Cardiac muscle cell (in vitro differentiated cells and primary cell): ENCODE results near the gene CNNM4. TPM values are rescaled to one million over a fixed set of nuclear protein-coding genes. Genes with fewer than 3 reads are reported as not detected.
A peak's percentile ranks its signal among the peaks of the same experiment; 100 is the strongest.

ENCODE experiments used
- DNase-seq, 2 donors: peaks; one replicate each; pipeline versions ENCODE4 v3.0.0 to v3.0.0-alpha.2; 2010 to 2017; ENCODE audit warnings: low read depth in 1 of 2, low spot score in 1 of 2
- H3K27ac ChIP-seq: fragments of 200-600 bp; sonication (generic); 2 replicates; pipeline ENCODE4 v1.5.1; 2016
- H3K27me3 ChIP-seq: fragments of 200-600 bp; sonication (generic); 2 replicates; pipeline ENCODE4 v1.6.0; 2016; ENCODE audit warnings: control low read depth
- H3K36me3 ChIP-seq: fragments of 200-600 bp; sonication (generic); 2 replicates; pipeline ENCODE4 v1.5.1; 2016; ENCODE audit warnings: control low read depth
- H3K4me1 ChIP-seq: fragments of 200-600 bp; sonication (generic); 2 replicates; pipeline ENCODE4 v1.8.1; 2017; ENCODE audit warnings: low read depth, mild to moderate bottlenecking, mixed run types
- H3K4me3 ChIP-seq: fragments of 200-600 bp; sonication (generic); 2 replicates; pipeline ENCODE4 v1.5.1; 2016; ENCODE audit warnings: mild to moderate bottlenecking
- H3K9me3 ChIP-seq: fragments of 200-600 bp; sonication (generic); 2 replicates; pipeline ENCODE4 v1.5.1; 2017; ENCODE audit warnings: low read depth, mild to moderate bottlenecking, control low read depth
- polyA plus RNA-seq: library from polyadenylated mRNA; unstranded; fragments of >200 nt; fragmentation: Nextera tagmentation; extraction: Ambion mirVana; gene quantifications from 2 replicates; pipeline ENCODE4 v1.2.1, GENCODE V29; 2016
- total RNA-seq: library from RNA; depleted of rRNA; stranded (reverse); fragments of >200 nt; gene quantifications from 2 replicates; pipeline ENCODE4 v1.2.3, GENCODE V29; 2016
- TF ChIP-seq, protein P1 (sequence below): IDR thresholded peaks from 2 replicates; pipeline ENCODE4 v1.5.1; 2012; ENCODE audit warnings: low read depth, mild to moderate bottlenecking, low read length

Gene CNNM4
- total and polyA plus RNA-seq, 2 experiments from 2014 or later: 10.2 to 18.8 TPM

DNA sequence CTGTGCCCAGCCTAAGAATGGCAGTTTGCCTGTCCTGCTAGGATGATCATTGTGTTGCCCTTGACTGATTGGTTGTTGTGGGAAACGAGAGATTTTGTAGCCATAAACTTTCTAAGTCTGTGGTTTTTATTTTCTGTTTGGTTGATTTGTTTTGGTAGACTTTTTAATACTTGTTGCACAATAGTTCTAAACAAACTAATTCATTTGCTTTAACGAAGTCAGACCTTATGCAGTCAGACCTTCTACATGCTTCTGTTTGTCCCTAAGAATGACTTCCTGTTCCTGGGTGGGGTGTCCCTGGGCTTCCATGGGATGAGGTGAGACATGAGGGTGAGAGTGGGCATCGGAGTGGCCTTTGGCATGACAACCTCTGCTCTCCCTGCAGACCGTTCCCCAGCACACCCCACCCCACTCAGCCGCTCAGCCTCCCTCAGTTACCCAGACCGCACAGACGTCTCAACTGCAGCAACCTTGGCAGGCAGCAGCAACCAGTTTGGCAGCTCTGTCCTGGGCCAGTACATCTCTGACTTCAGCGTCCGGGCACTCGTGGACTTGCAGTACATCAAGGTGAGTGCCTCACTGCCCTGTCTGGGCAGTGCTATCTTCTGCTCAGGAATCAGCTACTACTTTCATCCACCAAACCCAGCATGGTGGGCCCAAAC, 47.6 kb downstream of the CNNM4 start:
- DNase-seq: no peak
- Histone ChIP-seq H3K27me3 (no peaks in the 10 kb centered on the region), H3K4me3 (no peak overlapping the region), H3K4me1 (peaks cover 37% of the 10 kb centered on the region), H3K36me3 (no peaks in the 10 kb centered on the region), H3K27ac (no peak overlapping the region), H3K9me3 (no peaks in the 10 kb centered on the region)
- TF ChIP-seq, protein P1, sequence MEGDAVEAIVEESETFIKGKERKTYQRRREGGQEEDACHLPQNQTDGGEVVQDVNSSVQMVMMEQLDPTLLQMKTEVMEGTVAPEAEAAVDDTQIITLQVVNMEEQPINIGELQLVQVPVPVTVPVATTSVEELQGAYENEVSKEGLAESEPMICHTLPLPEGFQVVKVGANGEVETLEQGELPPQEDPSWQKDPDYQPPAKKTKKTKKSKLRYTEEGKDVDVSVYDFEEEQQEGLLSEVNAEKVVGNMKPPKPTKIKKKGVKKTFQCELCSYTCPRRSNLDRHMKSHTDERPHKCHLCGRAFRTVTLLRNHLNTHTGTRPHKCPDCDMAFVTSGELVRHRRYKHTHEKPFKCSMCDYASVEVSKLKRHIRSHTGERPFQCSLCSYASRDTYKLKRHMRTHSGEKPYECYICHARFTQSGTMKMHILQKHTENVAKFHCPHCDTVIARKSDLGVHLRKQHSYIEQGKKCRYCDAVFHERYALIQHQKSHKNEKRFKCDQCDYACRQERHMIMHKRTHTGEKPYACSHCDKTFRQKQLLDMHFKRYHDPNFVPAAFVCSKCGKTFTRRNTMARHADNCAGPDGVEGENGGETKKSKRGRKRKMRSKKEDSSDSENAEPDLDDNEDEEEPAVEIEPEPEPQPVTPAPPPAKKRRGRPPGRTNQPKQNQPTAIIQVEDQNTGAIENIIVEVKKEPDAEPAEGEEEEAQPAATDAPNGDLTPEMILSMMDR: no peak

DNA sequence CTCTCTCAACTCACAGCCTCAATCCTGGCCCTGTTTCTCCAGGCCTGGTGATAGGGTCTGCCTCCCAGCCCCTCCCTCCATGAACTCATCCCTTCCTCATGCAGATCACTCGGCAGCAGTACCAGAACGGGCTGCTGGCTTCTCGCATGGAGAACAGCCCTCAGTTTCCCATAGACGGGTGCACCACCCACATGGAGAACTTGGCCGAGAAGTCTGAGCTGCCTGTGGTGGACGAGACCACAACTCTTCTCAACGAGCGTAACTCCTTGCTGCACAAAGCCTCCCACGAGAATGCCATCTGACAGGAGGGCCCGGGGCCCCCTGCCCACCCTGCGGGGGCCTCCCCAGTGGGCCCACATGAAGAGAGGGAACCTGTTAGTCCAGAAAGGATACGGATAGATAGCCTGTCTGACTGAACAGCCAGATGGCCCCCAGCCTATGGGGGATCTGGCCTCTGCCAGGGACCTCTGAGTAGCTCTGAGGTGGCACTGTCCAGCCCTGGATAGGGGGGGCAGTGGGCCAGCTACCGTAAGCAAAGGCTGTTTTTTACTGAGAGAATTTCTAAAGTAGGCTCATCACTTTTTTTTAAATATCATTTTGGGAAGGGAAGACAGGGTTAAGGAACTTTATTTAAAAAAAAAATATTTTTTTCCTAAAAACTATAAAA, 48.6 kb downstream of the CNNM4 start:
- Histone ChIP-seq H3K27ac (no peak overlapping the region), H3K9me3 (no peaks in the 10 kb centered on the region)
- TF ChIP-seq, protein P1: no peak

DNA sequence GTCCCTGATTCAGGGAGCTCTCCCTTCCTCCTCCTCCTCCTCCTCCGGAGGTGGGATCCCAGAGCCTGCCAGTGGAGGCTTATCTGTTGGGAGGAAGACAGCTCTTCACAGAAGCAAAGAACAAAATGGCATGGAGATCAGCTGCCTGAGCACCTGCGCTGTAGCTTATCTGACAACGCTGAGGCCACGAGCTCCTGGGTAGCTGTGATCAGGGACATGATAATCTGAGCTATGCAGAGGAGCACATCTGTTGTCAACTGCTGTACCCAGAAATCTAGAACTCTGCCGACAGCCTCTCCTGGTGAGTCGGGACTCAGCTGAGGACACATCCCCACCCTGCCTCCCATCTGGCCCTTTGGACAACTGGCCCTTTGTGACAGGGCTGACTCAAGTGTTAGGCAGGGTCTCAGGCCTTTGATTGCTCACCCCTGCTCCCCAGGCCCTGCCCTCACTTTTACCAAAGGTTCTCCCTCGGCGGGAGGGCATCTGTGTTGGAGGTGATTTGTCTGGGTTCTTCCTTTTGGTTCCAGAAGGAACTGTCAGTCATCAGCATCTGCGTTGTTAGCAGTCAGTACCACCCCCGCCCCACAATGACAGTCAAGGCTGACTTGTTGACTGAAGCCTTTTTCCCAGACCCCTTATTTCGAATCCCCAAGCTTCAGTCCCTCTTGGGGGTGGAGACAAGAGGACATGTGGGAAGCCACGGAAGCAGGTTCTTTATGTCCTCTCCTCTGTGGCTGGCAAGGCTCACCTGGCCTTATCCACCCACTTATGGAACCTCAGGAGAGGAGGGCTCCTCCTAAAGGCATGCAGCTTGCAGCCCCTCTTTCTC, 49.5 kb downstream of the CNNM4 start:
- TF ChIP-seq, protein P1: no peak
- Histone ChIP-seq H3K36me3 (no peaks in the 10 kb centered on the region), H3K9me3 (no peaks in the 10 kb centered on the region), H3K4me3 (no peak overlapping the region), H3K27me3 (no peaks in the 10 kb centered on the region), H3K4me1 (peaks cover 37% of the 10 kb centered on the region), H3K27ac (peak overlapping the region; percentile 58)
- DNase-seq: no peak

More for the DNA sequence above, 48.6 kb downstream of the CNNM4 start:
- Histone ChIP-seq H3K27me3 (no peaks in the 10 kb centered on the region), H3K4me3 (no peak overlapping the region), H3K4me1 (peaks cover 37% of the 10 kb centered on the region), H3K36me3 (no peaks in the 10 kb centered on the region)
- DNase-seq: no peak

DNA sequence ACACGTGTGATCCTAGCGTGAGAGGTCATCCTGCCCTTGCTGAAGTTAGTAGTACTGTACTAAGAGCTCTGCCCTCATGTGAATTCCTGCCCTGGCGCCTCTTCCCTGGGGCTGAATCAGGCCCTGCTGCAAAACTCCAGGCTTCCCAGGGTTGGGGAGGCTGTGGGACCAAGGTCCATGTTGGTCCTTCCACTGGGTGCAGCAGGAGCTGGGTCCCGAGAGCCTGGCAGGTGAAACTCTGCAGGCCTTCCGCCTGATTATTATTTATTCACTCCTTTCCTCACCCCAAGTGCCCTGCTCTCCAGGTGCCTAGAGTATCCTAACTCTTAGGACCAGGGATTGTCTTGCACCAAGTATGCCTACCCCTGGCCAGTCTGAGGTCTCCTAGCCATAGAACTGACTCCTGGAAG, 50.1 kb downstream of the CNNM4 start:
- Histone ChIP-seq H3K27me3 (no peaks in the 10 kb centered on the region), H3K9me3 (no peaks in the 10 kb centered on the region), H3K36me3 (no peaks in the 10 kb centered on the region), H3K27ac (peak overlapping the region; percentile 23), H3K4me1 (peaks cover 37% of the 10 kb centered on the region), H3K4me3 (no peak overlapping the region)
- no peak for DNase-seq
- TF ChIP-seq, protein P1: no peak

DNA sequence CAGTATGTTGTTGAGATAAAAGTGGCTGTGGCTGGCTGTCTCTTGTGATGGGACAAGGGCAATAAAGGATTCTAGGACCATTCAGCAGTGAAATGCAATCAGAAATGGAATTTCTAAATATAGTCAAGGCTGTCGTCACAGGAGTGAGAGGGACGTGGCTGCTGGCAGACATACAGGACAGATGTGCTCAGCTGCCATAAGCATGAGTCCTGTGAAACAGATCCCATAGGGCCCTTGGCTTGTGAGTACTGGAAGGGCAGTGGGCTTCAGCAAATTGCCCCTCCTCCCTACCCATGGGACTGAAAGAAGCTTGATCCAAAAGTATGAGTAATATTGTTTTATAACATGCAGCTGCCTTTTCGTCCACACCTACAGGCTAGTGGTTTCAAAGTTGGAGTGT, 51.2 kb downstream of the CNNM4 start:
- Histone ChIP-seq H3K9me3 (no peaks in the 10 kb centered on the region), H3K4me1 (peaks cover 37% of the 10 kb centered on the region), H3K4me3 (no peak overlapping the region), H3K27ac (peak overlapping the region; percentile 70), H3K27me3 (no peaks in the 10 kb centered on the region), H3K36me3 (no peaks in the 10 kb centered on the region)
- TF ChIP-seq, protein P1: no peak
- peak; percentile 32 to 58 for DNase-seq
